Muscle of leg (tissue), 16 donors: ENCODE results near the gene ZNF783. TPM values are rescaled to one million over a fixed set of nuclear protein-coding genes. Genes with fewer than 3 reads are reported as not detected.

ENCODE experiments used
- DNase-seq: peaks from one replicate; pipeline ENCODE4 v3.0.0; 2013
- H3K27ac ChIP-seq: one replicate; pipeline ENCODE4 v1.5.1; 2013; ENCODE audit warnings: mild to moderate bottlenecking, low read length, control low read depth
- H3K27me3 ChIP-seq: one replicate; pipeline ENCODE4 v1.6.1; 2013; ENCODE audit warnings: low read length; ENCODE audit not compliant: control insufficient read depth, insufficient read depth
- H3K36me3 ChIP-seq: one replicate; pipeline ENCODE4 v1.6.1; 2013; ENCODE audit warnings: low read length; ENCODE audit not compliant: control insufficient read depth, insufficient read depth
- H3K4me1 ChIP-seq: one replicate; pipeline ENCODE4 v1.6.1; 2013; ENCODE audit warnings: low read length; ENCODE audit not compliant: control insufficient read depth, insufficient read depth
- H3K4me3 ChIP-seq: one replicate; pipeline ENCODE4 v1.5.1; 2013; ENCODE audit warnings: low read length, control low read depth
- H3K9me3 ChIP-seq: replicated peaks from 2 replicates; pipeline ENCODE4 v1.6.1; 2013; ENCODE audit warnings: low read depth, low read length; ENCODE audit not compliant: control insufficient read depth
- WGBS: methylation state at CpG from one replicate; pipeline ENCODE4 v1.1.5; 2013; ENCODE audit warnings: missing lambda C conversion rate; ENCODE audit not compliant: insufficient coverage; 5-methylcytosine and 5-hydroxymethylcytosine counted together
- long read RNA-seq, 11 donors: transcript quantifications; one replicate each; lab custom pipeline, GENCODE V29; 2026
- polyA plus RNA-seq, 8 donors: library from polyadenylated mRNA; unstranded; fragments of 120-200 nt; gene quantifications; one replicate each; pipeline versions ENCODE4 v1.2.1 to v1.2.3, GENCODE V29; 2013; ENCODE audit warnings: inconsistent platforms in 1 of 8, low replicate concordance in 1 of 8; ENCODE audit not compliant: insufficient read length in 8 of 8, insufficient read depth in 1 of 8
- total RNA-seq: library from RNA; stranded (reverse); fragments of 120-200 nt; gene quantifications from one replicate; pipeline ENCODE4 v1.2.4, GENCODE V29; 2013

The ZNF783 gene
- total RNA-seq, result 11.8 TPM
- 10 to 100 TPM; 10.3 to 16.6 (median 11.9) TPM for polyA plus RNA-seq
- long read RNA-seq, donor 1, result 0 reads
- long read RNA-seq, donor 2, result 0 reads
- long read RNA-seq, donor 3, full-length matches to known transcripts, result 1 of 1 reads
- long read RNA-seq, donor 3, partial matches to known transcripts, result 0 of 1 reads
- long read RNA-seq, donor 3, other reads (novel, unspliced or antisense), result 0 of 1 reads
- long read RNA-seq, donor 4, full-length matches to known transcripts, result 1 of 1 reads
- long read RNA-seq, donor 4, partial matches to known transcripts, result 0 of 1 reads
- long read RNA-seq, donor 4, other reads (novel, unspliced or antisense), result 0 of 1 reads
- long read RNA-seq, donor 5, full-length matches to known transcripts, result 1 of 1 reads
- long read RNA-seq, donor 5, partial matches to known transcripts, result 0 of 1 reads
- long read RNA-seq, donor 5, other reads (novel, unspliced or antisense), result 0 of 1 reads
- long read RNA-seq, donor 6, full-length matches to known transcripts, result 1 of 1 reads
- long read RNA-seq, donor 6, partial matches to known transcripts, result 0 of 1 reads
- long read RNA-seq, donor 6, other reads (novel, unspliced or antisense), result 0 of 1 reads
- long read RNA-seq, donor 7, result 0 reads
- long read RNA-seq, donor 8, result 0 reads
- long read RNA-seq, donor 9, result 0 reads
- long read RNA-seq, donor 10, result 0 reads
- long read RNA-seq, donor 11, result 0 reads

DNA sequence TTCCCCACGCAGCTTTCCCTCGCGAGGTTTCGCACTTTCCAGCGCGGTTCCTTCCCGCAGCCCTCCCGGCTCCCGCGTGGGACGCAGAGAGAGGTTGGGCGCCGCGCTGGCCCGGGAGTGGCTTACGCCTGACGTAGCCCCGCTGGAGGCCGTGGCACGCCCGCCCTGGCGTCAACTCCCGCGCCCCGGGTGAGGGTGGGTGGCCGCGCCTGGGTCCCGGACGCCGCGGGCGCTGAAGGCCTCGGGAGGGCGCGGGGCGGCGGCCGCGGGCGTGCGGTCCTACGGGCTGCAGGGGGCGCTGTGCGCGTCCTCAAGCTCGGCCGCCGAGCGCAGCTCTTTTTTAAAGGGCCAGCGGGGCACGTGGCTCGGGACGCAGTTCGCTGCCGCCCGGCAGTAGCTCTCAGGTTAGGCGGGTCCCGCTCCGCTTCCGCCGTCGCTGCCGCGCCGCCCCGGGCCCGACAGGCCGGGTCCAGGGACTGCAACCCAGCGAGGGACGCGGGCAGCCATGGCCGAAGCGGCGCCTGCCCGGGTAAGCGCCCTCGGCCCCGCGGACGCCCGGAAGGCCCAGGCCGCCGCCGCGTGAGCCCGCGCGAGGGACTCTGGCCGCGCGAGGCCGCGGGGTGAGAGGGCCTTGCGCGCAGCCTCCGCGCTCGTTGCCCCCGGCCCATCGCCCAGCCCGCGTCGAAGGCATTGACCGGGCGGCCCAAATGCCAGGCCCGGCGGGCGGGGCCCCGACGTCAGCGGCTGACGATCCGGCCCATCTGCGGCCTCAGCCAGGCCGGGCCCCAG, at the start of gene ZNF783:
Gene ZNF783, plus strand, starts transcription at position 368 of the 789 bp plus-strand sequence. Its CDS starts 138 bp downstream, at position 506.
- under 1% methylated on average over 115 of the region's 115 CpGs for WGBS
- Histone ChIP-seq H3K27ac (peak within 1 kb of the TSS; percentile 87), H3K4me3 (peak within 1 kb of the TSS; percentile 60), H3K9me3 (no peaks in the 10 kb centered on the region), H3K27me3 (no peaks in the 10 kb centered on the region), H3K36me3 (peaks cover 24% of the 10 kb centered on the region), H3K4me1 (peaks cover 8% of the 10 kb centered on the region)
- DNase-seq, result peak; percentile 96

DNA sequence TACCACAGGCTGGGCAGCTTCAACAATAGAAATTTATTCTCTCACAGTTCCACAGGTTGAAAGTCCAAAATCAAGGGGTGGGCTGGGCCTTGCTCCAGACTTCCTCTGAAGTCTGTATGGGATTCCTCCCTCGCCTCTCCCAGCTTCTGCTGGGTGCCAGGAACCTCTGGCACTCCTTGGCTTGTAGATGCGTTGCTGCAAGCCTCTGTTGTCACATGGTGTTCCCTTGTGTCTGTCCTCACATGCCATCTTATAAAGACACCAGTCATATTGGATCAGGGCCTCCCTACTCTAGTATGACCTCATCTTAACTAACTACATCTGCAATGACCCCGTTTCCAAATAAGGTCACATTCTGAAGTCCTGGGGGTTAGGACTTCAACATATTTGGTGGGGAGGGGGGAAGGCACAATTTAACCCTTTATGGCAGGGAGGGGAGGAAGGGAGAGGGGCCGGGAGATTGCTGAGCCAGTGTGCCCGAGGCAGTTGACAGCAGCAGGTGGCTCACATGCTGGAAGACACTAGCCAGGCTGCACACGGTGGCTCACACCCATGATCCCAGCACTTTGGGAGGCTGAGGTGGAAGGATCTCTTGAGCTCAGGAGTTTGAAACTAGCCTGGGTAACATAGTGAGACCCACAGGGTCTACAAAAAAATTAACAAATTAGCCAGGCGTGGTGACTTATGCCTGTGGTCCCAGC, 47.8 kb upstream of the ZNF783 start:
- Histone ChIP-seq H3K9me3 (no peaks in the 10 kb centered on the region), H3K27ac (no peak overlapping the region), H3K4me3 (no peak overlapping the region), H3K4me1 (no peaks in the 10 kb centered on the region), H3K27me3 (no peaks in the 10 kb centered on the region), H3K36me3 (peaks cover 93% of the 10 kb centered on the region)
- WGBS, result 80% methylated on average over 5 of the region's 7 CpGs
- DNase-seq, result no peak

DNA sequence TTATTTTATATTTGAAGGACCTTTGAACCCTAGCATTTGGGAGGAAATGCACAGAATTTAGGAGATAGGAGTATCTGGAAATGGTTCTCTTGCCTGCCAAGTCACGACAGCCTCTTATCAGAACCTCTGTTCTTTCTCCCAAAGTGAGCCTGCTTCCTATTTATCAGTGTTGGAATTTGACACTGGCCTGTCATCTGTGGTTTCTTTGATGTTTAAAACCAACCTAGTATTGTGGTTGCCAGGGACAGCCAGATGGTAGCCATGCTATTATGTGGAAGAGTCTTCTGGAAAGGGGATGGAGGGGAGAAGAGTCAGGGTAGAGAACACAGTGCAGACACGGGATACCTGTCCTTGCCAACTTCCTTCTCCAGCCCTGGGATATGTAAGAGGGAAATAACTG, 45.6 kb upstream of the ZNF783 start:
- no peak for DNase-seq
- Histone ChIP-seq H3K36me3 (peaks cover 84% of the 10 kb centered on the region), H3K9me3 (no peaks in the 10 kb centered on the region), H3K4me1 (no peaks in the 10 kb centered on the region), H3K4me3 (no peak overlapping the region), H3K27ac (no peak overlapping the region), H3K27me3 (no peaks in the 10 kb centered on the region)
- no CpG with 5 or more reads among the region's 2 CpGs for WGBS

DNA sequence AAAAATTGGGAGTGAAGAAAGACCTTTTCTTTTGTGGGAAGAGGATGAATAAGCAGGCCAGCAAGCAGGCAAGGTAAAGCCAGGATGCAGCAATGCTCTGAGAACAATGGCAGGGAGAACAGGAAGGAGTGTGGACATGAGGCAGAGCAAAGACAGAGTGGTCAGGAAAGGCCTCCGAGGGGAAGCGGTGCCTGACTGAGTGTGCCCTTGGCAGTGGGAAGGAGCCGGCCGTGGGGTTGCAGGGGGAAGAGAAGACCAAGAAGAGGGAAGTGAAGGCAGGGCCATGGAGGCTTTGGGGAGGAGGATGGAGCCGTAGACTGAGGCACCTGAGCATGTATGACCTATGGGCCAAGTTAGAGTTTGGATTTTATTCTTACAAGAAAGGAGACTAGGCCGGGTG, 44.4 kb upstream of the ZNF783 start:
- Histone ChIP-seq H3K9me3 (no peaks in the 10 kb centered on the region), H3K4me1 (no peaks in the 10 kb centered on the region), H3K36me3 (peaks cover 78% of the 10 kb centered on the region), H3K27ac (no peak overlapping the region), H3K27me3 (no peaks in the 10 kb centered on the region), H3K4me3 (no peak overlapping the region)
- 84% methylated on average over 6 of the region's 6 CpGs for WGBS
- no peak for DNase-seq

DNA sequence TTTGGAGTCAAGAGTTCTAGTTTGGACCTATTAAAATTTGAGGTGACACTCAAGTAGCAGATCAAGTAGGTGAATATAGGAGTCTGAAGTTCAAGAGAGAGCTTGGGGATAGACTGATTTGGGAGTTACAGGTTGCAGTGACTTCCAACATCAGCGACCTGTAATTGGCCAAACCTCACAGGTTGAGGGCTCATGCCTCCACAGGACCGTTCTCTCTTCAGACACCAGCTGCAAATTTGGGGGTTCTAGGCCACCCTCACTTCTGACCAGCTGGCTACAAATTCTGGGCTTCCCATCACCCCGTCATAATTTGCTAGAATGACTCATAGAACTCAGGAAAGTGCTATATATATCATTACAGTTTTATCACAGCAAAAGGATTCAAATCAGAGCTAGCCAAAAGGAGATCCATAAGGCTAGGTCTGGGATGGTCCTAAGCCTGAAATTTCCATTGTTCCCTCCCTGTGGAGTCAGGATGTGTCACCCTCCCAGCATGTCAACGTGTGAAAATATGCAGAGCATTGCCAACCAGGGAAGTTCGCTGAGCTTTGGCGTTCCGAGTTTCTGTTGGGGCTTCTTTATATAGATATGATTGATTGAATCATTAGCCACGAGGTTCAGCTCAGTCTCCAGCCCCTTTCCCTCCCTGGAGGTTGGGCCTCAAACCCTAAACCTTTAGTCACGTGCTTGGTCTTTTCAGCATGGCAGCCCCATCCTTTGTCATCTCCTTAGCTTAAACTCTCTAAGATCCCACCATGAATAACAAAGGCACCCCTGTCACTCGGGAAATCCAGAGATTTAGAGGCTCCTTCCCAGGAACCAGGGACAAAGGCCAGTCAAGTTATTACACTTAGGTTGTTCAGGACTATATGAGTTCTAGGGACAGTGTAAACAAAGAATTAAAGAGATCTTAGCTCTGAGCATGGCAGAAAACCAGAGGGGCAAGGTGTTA, 43.3 kb upstream of the ZNF783 start:
- no peak overlapping the region for H3K27ac ChIP-seq
- WGBS, result 88% methylated on average over 4 of the region's 10 CpGs
- H3K36me3 ChIP-seq, result peaks cover 71% of the 10 kb centered on the region
- H3K27me3 ChIP-seq, result no peaks in the 10 kb centered on the region
- no peak for DNase-seq
- H3K4me1 ChIP-seq, result no peaks in the 10 kb centered on the region
- no peak overlapping the region for H3K4me3 ChIP-seq
- H3K9me3 ChIP-seq, result no peaks in the 10 kb centered on the region

DNA sequence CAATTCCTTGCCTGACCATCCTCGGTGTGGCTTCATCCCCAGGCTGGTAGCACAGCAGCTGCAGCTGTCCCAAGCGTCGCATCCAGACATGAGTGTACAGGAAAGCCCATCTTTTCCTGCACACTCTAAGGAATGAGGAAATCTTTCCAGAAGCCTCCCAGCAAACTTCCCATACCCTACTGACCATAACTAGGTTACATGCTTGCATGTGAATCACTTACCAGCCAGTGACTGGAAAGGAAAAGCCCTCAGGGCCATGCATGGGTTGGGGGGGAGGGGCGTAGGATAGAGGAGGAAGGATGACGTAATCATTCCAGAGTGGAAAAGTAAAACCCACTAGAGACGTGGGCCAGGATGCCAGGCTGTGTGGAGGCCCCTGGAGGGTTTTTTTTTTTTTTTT, 41.5 kb upstream of the ZNF783 start:
- no peak overlapping the region for H3K4me3 ChIP-seq
- no peak overlapping the region for H3K27ac ChIP-seq
- no peaks in the 10 kb centered on the region for H3K4me1 ChIP-seq
- WGBS, result 69% methylated on average over 6 of the region's 6 CpGs
- peaks cover 71% of the 10 kb centered on the region for H3K36me3 ChIP-seq
- H3K27me3 ChIP-seq, result no peaks in the 10 kb centered on the region
- no peak for DNase-seq
- no peaks in the 10 kb centered on the region for H3K9me3 ChIP-seq

DNA sequence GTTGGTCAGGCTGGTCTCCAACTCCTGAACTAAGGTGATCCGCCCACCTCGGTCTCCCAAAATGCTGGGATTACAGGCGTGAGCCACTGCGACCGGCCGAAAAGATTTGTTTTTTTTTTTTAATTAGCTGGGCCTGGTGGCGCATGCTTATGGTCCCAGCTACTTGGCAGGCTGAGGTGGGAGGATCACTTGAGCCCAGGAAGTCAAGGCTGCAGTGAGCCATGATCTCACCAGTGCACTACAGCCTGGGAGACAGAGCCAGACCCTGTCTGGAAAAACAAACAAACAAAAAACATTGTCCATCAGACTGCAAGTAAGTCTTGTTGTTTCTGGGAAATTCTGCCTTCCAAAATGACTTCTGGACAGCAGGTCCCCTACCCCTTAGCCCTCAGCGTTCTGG, 38.8 kb upstream of the ZNF783 start:
- no peaks in the 10 kb centered on the region for H3K9me3 ChIP-seq
- 96% methylated on average over 8 of the region's 8 CpGs for WGBS
- no peaks in the 10 kb centered on the region for H3K27me3 ChIP-seq
- no peak overlapping the region for H3K4me3 ChIP-seq
- H3K4me1 ChIP-seq, result no peaks in the 10 kb centered on the region
- no peak overlapping the region for H3K27ac ChIP-seq
- no peak for DNase-seq
- peaks cover 49% of the 10 kb centered on the region for H3K36me3 ChIP-seq

DNA sequence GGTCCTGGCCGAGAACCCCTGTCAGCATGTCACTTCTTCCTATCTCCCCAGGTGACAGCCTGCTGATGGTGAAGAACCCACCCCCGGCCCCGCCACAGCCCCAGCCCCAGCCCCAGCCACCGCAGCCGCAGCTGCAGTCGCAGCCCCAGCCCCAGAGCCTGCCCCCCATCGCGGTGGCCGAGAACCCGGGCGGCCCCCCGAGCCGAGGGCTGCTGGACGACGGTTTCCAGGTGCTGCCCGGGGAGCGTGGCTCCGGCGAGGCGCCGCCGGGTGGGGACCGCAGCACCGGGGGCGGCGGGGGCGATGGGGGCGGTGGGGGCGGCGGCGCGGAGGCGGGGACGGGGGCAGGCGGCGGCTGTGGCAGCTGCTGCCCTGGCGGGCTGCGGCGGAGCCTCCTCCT, 38.2 kb upstream of the ZNF783 start:
- DNase-seq, result no peak
- Histone ChIP-seq H3K4me1 (no peaks in the 10 kb centered on the region), H3K4me3 (no peak overlapping the region), H3K9me3 (no peaks in the 10 kb centered on the region), H3K27me3 (no peaks in the 10 kb centered on the region), H3K36me3 (peaks cover 45% of the 10 kb centered on the region), H3K27ac (no peak overlapping the region)
- WGBS, result 96% methylated on average over 23 of the region's 39 CpGs

DNA sequence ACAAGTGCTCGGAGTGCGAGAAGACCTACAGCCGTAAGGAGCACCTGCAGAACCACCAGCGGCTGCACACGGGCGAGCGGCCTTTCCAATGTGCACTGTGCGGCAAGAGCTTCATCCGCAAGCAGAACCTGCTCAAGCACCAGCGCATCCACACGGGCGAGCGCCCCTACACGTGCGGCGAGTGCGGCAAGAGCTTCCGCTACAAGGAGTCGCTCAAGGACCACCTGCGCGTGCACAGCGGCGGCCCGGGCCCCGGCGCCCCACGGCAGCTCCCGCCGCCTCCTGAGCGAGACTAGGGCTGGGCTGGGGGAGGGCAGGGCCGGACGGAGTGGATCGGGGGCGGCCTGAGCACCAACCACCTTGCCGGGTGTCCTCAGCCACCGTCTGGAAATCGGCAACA, 37.6 kb upstream of the ZNF783 start:
- 97% methylated on average over 37 of the region's 37 CpGs for WGBS
- no peaks in the 10 kb centered on the region for H3K4me1 ChIP-seq
- no peak for DNase-seq

More for the DNA sequence above, 37.6 kb upstream of the ZNF783 start:
- no peak overlapping the region for H3K27ac ChIP-seq
- H3K9me3 ChIP-seq, result no peaks in the 10 kb centered on the region
- H3K27me3 ChIP-seq, result no peaks in the 10 kb centered on the region
- H3K4me3 ChIP-seq, result no peak overlapping the region
- peaks cover 39% of the 10 kb centered on the region for H3K36me3 ChIP-seq
